ENCODE data around the gene CARMIL3.

CARMIL3 gene

GRCh38 chr14:24062216-24062980, 10.6 kb downstream of the CARMIL3 start:
- ATAC-seq, result no peak

- ATAC-seq, result no peak
Observed at GRCh38 chr14:24063263-24063836, 11.5 kb downstream of the CARMIL3 start.

- no peak for ATAC-seq
Observed at GRCh38 chr14:24064091-24064795, 12.4 kb downstream of the CARMIL3 start.

GRCh38 chr14:24064856-24065255, 13.0 kb downstream of the CARMIL3 start:
- ATAC-seq, result no peak

- ATAC-seq, result no peak
Observed at GRCh38 chr14:24065408-24065807, 13.6 kb downstream of the CARMIL3 start.

- ATAC-seq, result no peak
Observed at GRCh38 chr14:24066496-24067132, 14.8 kb downstream of the CARMIL3 start.

- no peak for ATAC-seq
Observed at GRCh38 chr14:24067133-24068082, 15.6 kb downstream of the CARMIL3 start.

- ATAC-seq, result no peak
Observed at GRCh38 chr14:24068711-24069410, 17.1 kb downstream of the CARMIL3 start.

GRCh38 chr14:24069411-24069735, 17.6 kb downstream of the CARMIL3 start:
- ATAC-seq, result no peak

- ATAC-seq, result no peak
Observed at GRCh38 chr14:24070285-24071143, 18.7 kb downstream of the CARMIL3 start.

- peak; percentile 55 to 66 for ATAC-seq
Observed at GRCh38 chr14:24071144-24071697, 19.4 kb downstream of the CARMIL3 start, which contains the start of gene CPNE6. Gene CPNE6, plus strand, starts transcription at chr14:24071562. Its CDS starts 1,375 bp downstream, at chr14:24072937.

GRCh38 chr14:24071836-24072430, 20.1 kb downstream of the CARMIL3 start:
- no peak for ATAC-seq

- no peak for ATAC-seq
Observed at GRCh38 chr14:24072436-24072835, 20.6 kb downstream of the CARMIL3 start.

- ATAC-seq, result no peak
Observed at GRCh38 chr14:24072881-24073877, 21.4 kb downstream of the CARMIL3 start.

- no peak for ATAC-seq
Observed at GRCh38 chr14:24074625-24075484, 23.0 kb downstream of the CARMIL3 start.

GRCh38 chr14:24075485-24076301, 23.9 kb downstream of the CARMIL3 start:
- no peak for ATAC-seq

GRCh38 chr14:24076302-24076601, 24.4 kb downstream of the CARMIL3 start:
- ATAC-seq, result no peak
